GM23248 (cell line): Measurements from ENCODE around the gene SETBP1.

Experiments used
- EZH2 ChIP-seq: fragments of 200-600 bp; sonication (generic); IDR thresholded peaks from 2 replicates; pipeline ENCODE4 v1.6.1; 2018; ENCODE audit warnings: antibody characterized with exemption, mild to moderate bottlenecking; ENCODE audit not compliant: insufficient read depth, poor library complexity, severe bottlenecking
- EZH2phosphoT487 ChIP-seq: fragments of 200-600 bp; sonication (generic); IDR thresholded peaks from 2 replicates; pipeline ENCODE4 v1.6.1; 2018; ENCODE audit warnings: antibody characterized with exemption, moderate library complexity, mild to moderate bottlenecking, low read depth; ENCODE audit not compliant: insufficient read depth

DNA sequence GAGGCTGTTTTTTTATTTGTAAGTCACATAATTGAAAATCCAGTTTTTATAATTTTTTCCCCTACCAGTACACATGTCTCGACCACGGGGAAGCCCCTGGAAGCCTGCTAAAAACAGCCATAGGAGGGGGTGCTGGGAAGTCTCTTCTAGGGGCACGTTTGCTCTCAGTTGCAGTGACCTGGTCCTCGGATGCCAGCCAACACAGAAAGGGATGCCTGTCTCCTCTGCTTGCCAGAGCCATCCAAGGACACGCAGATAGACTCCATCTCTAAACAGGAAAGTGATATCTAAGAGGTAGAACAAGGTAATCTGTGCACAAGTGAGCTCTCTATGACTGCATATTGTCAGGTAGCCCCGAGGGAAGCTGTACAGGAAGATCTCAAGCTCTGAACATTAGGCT lies 255.8 kb downstream of the SETBP1 start:
- no peak for TF ChIP-seq EZH2phosphoT487
- TF ChIP-seq EZH2: no peak
